Urinary bladder (tissue), 4 donors: Measurements from ENCODE around the gene ADK. TPM values are rescaled to one million over a fixed set of nuclear protein-coding genes. Genes with fewer than 3 reads are reported as not detected.

Experiments
- DNase-seq: peaks from one replicate; pipeline ENCODE4 v3.0.0-alpha.2; 2015; ENCODE audit errors: extremely low spot score
- H3K27ac ChIP-seq: one replicate; pipeline ENCODE4 v1.5.1; 2013; ENCODE audit warnings: low read depth, mild to moderate bottlenecking, moderate library complexity
- H3K36me3 ChIP-seq: one replicate; pipeline ENCODE4 v1.6.1; 2013; ENCODE audit warnings: mild to moderate bottlenecking, moderate library complexity; ENCODE audit not compliant: insufficient read depth
- H3K4me1 ChIP-seq: one replicate; pipeline ENCODE4 v1.6.1; 2013; ENCODE audit warnings: mild to moderate bottlenecking, moderate library complexity; ENCODE audit not compliant: insufficient read depth
- H3K4me3 ChIP-seq: one replicate; pipeline ENCODE4 v1.5.1; 2013; ENCODE audit warnings: low read depth, low read length
- WGBS: extraction: QIAGEN DNeasy Blood & Tissue Kit; methylation state at CpG from one replicate; pipeline ENCODE4 v1.1.7; 2013; 5-methylcytosine and 5-hydroxymethylcytosine counted together
- polyA plus RNA-seq: library from polyadenylated mRNA; stranded (reverse); fragments of 200-250 nt; gene quantifications from one replicate; pipeline ENCODE4 v1.2.3, GENCODE V29; 2013
- total RNA-seq: library from RNA; depleted of rRNA; stranded (reverse); fragments of >200 nt; gene quantifications from one replicate; pipeline ENCODE4 v1.2.3, GENCODE V29; 2014
- donor health status: healthy with polysubstance abuse.
- donor health status: healthy.

ADK gene
- total and polyA plus RNA-seq, 2 donors, result 14.2 to 42.8 TPM

DNA sequence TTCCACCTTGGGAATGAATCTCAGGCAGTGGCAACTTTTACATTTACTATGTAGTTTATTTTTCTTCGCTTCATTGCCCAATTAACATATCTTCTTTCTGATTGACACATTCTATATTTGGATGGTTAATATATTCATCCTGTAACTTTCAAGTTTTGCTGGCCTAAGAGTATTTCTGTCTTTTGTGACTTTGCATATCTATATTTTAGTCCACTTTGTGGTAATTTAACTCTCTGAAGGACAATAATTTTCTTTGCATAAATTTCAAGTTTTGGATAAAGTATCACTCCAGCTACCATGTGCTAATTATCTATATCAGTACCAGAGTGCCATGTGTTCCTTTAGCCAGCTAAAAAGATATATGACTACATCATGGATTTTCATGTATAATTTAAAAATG lies 523.9 kb downstream of the ADK start:
- H3K4me3 ChIP-seq, result no peak overlapping the region
- 99% methylated on average over 1 of the region's 1 CpG for WGBS
- H3K4me1 ChIP-seq, result no peaks in the 10 kb centered on the region
- no peak for DNase-seq
- no peaks in the 10 kb centered on the region for H3K36me3 ChIP-seq
- H3K27ac ChIP-seq, result no peak overlapping the region

DNA sequence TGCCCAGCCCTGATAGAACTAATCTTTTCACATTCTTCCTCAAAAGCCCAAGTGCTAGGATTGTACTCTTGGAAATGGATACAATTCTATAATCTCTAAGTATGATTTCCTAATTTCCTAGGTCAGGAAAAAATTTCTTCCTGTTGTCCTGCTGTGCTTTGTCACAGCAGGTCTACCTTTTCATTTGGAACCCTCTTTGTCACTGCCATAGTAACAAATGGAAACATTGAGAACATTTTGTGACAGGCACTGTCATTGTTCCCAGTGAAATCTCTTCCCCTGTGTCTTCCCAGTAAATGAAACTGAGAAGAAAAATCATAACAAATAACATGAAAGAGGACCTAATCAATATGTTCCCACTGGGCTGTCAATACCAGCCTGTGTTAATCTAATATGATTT lies 524.5 kb downstream of the ADK start:
- Histone ChIP-seq H3K27ac (no peak overlapping the region), H3K36me3 (no peaks in the 10 kb centered on the region), H3K4me1 (no peaks in the 10 kb centered on the region), H3K4me3 (no peak overlapping the region)
- DNase-seq, result no peak

DNA sequence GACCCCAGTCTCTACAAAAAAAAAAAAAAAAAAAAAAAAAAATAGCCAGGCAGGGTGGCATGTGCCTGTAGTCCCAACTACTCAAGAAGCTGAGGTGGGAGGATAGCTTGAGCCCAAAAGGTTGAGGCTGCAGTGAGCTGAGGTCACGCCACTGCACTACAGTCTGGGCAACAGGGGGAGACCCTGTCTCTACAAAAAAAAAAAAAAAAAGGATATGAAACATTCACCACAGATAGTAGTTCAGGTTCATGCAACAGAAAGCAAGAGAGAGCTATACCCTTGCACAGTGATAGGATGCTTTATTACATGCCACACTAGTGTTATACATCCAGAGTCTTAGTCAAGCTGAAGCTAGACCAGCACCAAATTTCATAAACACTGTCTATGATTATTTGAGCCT lies 526.9 kb downstream of the ADK start:
- no peak for DNase-seq
- H3K4me3 ChIP-seq, result no peak overlapping the region
- H3K27ac ChIP-seq, result no peak overlapping the region
- WGBS, result 97% methylated on average over 1 of the region's 1 CpG
- no peaks in the 10 kb centered on the region for H3K4me1 ChIP-seq
- no peaks in the 10 kb centered on the region for H3K36me3 ChIP-seq

DNA sequence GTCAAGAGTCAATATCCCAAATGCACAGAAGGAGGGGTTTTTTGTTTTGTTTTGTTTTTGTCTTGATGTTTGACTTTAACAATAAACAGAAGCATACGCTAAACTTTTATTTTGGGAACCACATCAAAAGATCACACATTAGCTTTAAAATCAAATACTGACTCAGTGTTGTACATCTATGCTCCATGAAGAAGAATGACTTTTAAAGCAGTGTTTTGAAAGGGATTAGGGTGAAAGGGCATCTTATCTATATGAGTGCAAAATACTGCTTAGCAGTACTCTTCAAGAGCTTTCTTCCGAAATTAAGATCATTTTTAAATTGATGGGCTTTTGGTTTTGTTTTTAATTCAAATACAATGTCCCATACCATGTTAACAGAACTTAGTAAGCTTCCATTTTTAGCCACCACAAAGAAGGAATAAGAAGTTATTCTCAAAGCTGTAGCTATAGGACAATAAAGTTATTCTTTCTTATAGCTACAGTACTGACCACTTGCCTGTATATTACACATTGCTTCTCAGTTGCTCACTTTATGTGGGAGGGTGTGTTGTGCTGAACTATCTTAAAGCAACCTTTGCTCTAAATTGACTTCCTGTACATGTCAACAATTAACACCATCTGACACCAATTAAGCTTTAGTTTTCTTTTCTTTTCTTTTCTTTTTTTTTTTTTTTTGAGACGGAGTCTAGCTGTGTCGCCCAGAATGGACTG lies 531.1 kb downstream of the ADK start:
- no peak for DNase-seq
- Histone ChIP-seq H3K4me3 (no peak overlapping the region), H3K36me3 (no peaks in the 10 kb centered on the region), H3K4me1 (no peaks in the 10 kb centered on the region), H3K27ac (no peak overlapping the region)
- WGBS, result 72% methylated on average over 4 of the region's 4 CpGs

DNA sequence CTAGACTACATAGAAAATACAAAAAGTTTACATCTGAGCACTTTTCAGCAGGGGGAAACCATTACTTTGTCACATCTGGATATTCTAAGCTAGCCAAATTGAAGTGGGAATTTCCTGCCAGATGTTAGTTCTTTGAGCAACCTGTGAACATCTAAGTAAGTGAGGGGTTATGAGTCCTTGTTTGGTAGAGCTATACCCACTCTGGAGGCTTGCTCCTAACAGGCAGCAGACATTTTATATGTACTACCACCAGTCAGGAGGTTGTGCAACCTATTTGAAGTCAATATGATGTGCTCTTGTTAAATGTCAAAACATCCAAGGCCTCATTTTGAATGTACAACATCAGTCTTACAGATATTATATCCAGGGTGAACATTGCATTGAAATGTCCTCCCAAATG lies 532.0 kb downstream of the ADK start:
- no peak for DNase-seq
- no peaks in the 10 kb centered on the region for H3K4me1 ChIP-seq
- H3K36me3 ChIP-seq, result no peaks in the 10 kb centered on the region
- no peak overlapping the region for H3K27ac ChIP-seq
- no peak overlapping the region for H3K4me3 ChIP-seq

DNA sequence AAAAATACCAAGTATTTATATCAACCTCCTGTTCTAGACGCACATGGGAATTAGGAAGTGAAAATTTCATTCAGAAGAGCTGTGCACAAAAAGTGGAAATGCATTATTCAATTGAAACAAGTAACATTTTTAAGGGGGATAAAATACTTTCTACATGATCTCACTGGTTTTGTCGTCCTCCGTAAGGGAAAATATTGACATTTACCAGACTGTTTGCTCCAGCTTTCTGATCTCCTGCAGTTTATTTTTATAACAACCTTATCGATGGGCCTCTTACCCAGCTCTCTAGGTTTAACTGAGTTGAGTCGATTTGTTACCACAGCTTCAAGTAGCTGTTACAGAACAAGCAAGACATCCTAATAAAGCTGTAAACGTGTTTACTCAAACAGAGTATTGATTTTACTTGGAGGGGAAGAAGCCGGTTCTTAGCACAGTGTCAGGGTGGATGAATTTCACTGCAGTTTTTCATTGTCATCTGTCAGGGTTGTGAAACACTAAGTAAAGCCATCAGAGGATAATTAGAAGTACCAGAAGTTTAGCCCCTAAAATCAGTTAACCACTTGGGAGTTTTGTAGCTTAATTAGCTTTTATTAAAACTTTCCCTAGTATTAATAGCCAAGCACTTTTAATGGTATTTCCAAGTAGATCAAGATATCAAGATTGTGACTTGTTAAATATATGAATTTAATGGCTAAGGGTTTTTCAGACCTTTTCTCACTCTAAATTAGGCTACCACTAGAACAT lies 532.8 kb downstream of the ADK start:
- no peaks in the 10 kb centered on the region for H3K36me3 ChIP-seq
- WGBS, result 31% methylated on average over 7 of the region's 7 CpGs
- no peak for DNase-seq
- H3K4me3 ChIP-seq, result no peak overlapping the region
- no peak overlapping the region for H3K27ac ChIP-seq
- H3K4me1 ChIP-seq, result no peaks in the 10 kb centered on the region

DNA sequence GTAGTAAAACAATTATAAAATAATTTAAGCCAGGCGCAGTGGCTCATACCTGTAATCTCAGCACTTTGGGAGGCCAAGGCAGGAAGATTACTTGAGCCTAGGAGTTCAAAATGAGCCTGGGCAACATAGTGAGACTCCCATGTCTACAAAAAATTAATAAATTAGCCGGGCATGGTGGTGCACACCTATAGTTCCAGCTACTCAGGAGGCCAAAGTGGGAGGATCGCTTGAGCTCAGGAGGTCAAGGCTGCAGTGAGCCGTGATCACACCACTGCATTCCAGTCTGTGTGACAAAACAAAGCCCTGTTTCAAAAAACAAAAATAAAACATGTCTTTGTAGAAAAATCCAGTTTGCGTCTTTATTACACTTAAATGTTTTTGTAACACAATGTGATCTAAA lies 533.4 kb downstream of the ADK start:
- Histone ChIP-seq H3K4me3 (no peak overlapping the region), H3K27ac (no peak overlapping the region), H3K36me3 (no peaks in the 10 kb centered on the region), H3K4me1 (no peaks in the 10 kb centered on the region)
- WGBS, result 89% methylated on average over 5 of the region's 5 CpGs
- DNase-seq, result no peak

DNA sequence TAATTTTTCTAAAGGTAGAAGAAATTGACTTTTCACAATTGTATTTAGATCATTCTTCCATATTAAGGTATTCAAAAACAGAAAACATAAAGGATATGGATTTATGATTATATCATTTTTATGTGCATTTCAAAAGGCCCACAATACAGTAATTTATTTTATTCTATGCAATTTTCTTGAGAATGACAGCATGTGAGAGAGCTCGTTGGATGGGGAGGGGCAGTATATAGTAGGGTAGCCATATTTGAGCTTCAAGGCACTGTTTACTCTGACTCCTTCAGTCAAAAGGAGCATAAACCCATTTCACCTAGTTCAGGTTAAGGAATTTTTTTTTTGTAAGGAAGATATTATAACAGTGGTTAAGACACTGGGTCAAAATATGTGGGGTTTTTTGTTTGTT lies 534.5 kb downstream of the ADK start:
- Histone ChIP-seq H3K4me1 (no peaks in the 10 kb centered on the region), H3K27ac (no peak overlapping the region), H3K36me3 (no peaks in the 10 kb centered on the region), H3K4me3 (no peak overlapping the region)
- 95% methylated on average over 1 of the region's 1 CpG for WGBS
- DNase-seq, result no peak

DNA sequence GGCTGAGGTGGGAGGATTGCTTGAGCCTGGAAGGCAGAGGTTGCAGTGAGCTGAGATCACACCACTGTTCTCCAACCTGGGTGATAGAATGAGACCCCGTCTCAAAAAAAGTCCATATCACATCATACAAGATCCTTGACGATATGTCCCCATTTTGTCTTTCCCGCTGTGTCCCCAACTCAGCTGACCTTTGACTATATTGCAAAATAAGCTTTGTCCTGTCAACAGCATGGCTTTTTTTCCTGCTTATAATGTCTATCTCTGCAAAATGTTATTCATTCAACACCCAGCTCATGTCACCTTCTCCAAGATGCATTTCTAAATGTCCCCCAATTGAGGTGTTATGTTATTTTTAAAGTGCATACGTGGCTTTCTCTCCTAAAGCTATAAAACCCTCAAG lies 539.4 kb downstream of the ADK start:
- WGBS, result 96% methylated on average over 4 of the region's 4 CpGs
- DNase-seq, result no peak

DNA sequence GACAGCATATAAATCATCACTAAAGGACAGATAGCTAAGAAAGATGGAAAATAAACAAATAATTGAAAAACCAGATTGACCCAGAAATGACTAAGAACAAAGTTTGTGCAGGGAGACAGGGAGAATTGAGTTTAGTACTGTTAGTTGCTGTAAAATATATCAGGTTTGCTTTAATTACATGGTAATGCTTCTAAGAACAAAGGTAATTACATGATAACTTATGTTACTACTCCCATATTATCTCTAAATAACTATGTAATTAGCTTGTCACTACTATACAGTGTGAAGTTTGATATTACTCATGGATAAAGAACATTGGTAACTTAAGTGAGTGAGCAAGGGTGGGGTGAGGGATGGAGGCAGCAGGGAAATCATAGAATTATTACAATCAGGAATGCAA lies 540.1 kb downstream of the ADK start:
- no peak overlapping the region for H3K4me3 ChIP-seq
- DNase-seq, result no peak
- H3K4me1 ChIP-seq, result no peaks in the 10 kb centered on the region
- H3K27ac ChIP-seq, result no peak overlapping the region
- no peaks in the 10 kb centered on the region for H3K36me3 ChIP-seq

More for the DNA sequence above, 539.4 kb downstream of the ADK start:
- Histone ChIP-seq H3K27ac (no peak overlapping the region), H3K36me3 (no peaks in the 10 kb centered on the region), H3K4me3 (no peak overlapping the region), H3K4me1 (no peaks in the 10 kb centered on the region)

DNA sequence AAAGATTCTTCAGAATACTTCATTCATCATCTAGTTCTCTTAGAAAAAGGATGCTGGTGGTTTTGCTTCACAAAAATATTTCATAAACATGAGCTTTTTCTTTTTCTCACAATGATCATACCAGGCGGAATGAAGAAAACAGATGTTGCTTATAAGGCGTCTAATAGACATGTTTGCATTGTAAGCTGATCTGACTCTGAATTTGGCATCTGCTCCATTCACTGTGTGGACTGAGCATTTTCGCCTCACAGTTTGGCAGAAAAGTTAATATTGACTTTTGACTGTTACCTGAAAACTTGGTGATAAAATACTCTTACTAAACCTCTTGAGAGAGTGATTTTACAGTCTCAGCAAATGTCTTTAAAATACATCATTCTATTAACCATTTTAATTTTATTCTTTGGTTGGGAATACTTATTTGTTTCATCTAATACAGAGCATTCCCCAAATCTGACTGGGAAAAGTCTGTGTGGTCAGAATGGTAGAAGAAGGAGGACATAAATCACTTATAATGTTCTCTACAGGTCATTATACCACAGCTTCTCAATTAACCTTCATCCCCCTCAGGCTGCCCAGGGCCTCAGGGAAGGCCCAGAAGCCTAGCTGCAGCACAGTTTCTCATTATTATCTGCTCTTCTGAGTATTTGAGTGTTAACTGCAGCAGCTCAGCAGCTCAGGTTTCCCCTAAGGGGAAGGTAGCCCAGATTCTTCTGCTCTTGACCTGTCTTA lies 553.8 kb downstream of the ADK start:
- 63% methylated on average over 3 of the region's 3 CpGs for WGBS
- no peaks in the 10 kb centered on the region for H3K4me1 ChIP-seq
- DNase-seq, result peak; percentile 11

DNA sequence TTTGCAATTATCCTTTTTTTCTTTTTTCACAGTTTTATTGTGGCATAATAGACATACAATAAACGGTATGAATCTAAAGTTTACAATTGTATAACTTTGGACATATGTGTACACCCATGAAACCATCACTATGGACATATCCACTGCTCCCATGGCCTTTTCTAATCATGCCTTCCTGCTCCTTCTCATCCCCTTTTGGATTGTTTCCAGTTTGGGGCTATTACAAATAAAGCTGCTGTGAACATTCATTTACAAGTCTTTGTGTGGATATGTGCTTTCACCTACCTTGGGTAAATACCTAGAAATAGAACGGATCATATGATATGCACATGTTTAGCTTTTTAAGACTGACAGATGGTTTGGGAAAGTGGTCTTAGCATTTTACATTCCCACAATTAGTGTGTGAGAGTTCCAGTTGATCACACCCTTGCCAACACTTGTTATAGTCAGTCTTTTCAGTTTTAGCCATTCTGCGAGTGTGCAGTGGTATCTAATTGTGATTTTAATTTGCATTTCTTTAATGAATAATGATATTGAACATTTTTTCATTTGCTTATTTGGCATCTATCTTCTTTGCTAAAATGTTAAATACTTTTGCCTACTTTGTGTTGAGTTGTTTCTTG lies 554.4 kb downstream of the ADK start:
- H3K4me1 ChIP-seq, result no peaks in the 10 kb centered on the region
- H3K4me3 ChIP-seq, result no peak overlapping the region
- no peak overlapping the region for H3K27ac ChIP-seq
- DNase-seq, result no peak
- no peaks in the 10 kb centered on the region for H3K36me3 ChIP-seq
- 82% methylated on average over 3 of the region's 3 CpGs for WGBS

More for the DNA sequence above, 553.8 kb downstream of the ADK start:
- no peak overlapping the region for H3K4me3 ChIP-seq
- no peaks in the 10 kb centered on the region for H3K36me3 ChIP-seq
- H3K27ac ChIP-seq, result no peak overlapping the region

DNA sequence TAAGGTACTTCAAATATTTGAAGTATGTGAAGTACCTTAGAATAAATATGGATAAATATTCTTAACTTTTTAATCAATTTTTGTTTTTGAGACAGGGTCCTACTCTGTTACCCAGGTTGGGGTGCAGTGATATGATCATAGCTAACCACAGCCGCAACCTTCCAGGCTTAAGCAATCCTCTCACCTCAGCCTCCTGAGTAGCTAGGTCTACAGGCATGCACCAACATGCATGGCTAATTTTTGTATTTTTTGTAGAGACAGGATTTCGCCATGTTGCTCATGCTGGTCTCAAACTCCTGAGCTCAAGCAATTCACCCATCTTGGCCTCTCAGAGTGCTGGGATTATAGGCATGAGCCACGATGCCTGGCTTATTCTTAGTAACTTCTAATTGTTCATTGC lies 555.9 kb downstream of the ADK start:
- Histone ChIP-seq H3K36me3 (no peaks in the 10 kb centered on the region), H3K27ac (no peak overlapping the region), H3K4me3 (no peak overlapping the region), H3K4me1 (no peaks in the 10 kb centered on the region)
- WGBS, result 94% methylated on average over 3 of the region's 3 CpGs
- DNase-seq, result no peak

DNA sequence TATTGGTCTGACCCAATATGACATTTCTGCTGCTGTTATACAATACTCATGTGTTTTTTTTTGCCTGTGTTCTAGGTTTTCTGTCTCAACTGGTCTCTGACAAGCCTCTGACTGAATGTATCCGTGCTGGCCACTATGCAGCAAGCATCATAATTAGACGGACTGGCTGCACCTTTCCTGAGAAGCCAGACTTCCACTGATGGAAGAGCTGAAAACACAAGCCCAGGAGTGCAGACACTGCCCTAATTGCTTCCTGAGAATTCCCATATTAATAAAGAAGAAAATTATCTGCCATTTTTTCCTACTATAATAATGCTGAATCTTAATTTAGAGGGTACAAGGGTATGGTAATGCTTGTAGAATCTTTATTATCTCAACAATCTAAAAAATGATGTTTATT lies 557.2 kb downstream of the ADK start:
- no peaks in the 10 kb centered on the region for H3K4me1 ChIP-seq
- H3K4me3 ChIP-seq, result no peak overlapping the region
- WGBS, result 92% methylated on average over 2 of the region's 2 CpGs
- DNase-seq, result no peak
- H3K27ac ChIP-seq, result no peak overlapping the region
- no peaks in the 10 kb centered on the region for H3K36me3 ChIP-seq
